Measurements from ENCODE around the gene GIPR.

DNA sequence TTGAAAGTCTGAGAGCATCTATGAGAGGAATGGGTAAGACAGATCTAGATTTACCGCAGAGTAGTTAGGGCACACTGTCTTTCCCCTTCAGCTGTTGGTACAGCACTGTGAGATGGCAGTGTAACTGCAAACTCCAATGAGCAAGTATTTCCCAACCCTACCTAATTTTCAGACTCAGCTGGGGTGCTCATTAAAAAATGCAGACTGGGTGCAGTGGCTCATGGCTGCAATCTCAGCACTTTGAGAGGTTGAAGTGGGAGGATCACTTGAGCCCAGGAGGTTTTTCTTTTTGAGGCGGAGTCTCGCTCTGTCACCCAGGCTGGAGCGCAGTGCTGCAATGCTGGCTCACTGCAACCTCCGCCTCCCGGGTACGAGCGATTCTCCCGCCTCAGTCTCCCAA lies 37.1 kb downstream of the GIPR start:
- TF ChIP-seq POLR2A (IDR thresholded peaks at IDR 0.05): no peak
- TF ChIP-seq, protein P1, sequence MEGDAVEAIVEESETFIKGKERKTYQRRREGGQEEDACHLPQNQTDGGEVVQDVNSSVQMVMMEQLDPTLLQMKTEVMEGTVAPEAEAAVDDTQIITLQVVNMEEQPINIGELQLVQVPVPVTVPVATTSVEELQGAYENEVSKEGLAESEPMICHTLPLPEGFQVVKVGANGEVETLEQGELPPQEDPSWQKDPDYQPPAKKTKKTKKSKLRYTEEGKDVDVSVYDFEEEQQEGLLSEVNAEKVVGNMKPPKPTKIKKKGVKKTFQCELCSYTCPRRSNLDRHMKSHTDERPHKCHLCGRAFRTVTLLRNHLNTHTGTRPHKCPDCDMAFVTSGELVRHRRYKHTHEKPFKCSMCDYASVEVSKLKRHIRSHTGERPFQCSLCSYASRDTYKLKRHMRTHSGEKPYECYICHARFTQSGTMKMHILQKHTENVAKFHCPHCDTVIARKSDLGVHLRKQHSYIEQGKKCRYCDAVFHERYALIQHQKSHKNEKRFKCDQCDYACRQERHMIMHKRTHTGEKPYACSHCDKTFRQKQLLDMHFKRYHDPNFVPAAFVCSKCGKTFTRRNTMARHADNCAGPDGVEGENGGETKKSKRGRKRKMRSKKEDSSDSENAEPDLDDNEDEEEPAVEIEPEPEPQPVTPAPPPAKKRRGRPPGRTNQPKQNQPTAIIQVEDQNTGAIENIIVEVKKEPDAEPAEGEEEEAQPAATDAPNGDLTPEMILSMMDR (IDR thresholded peaks at IDR 0.05): no peak

Measured in tibial nerve (tissue), 3 donors.